ENCODE measurements around the gene FILIP1. TPM values are rescaled to one million over a fixed set of nuclear protein-coding genes. Genes with fewer than 3 reads are reported as not detected.

FILIP1 gene
- total and polyA plus RNA-seq, 10 of the 15 experiments (the other 5 are each of a cell fraction or from before 2014, with no cell fraction given): 0.23 to 2.0 (median 0.44) TPM

DNA sequence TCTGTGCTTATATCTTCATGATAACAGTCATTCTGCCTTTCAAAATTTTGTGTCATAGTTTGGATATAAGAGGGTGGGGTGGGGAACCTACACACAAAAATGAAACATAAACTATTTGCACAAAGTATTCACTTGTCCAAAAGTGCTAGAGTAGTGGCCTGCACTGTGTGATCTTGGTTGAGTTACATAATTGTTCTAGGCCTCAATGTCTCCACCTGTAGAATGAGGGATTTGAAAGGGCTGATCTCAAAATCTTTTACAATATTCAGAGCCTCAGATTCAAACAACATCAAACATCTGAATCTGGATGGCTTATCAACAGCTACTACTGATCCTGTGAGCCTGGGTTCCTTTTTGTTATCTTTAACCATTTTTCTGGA is 144.7 kb downstream of the FILIP1 start:
- Histone ChIP-seq H3K4me3 (no peak overlapping the region), H3K36me3 (ENCODE audit: control insufficient read depth in 2 of 2, insufficient read depth in 2 of 2, low read length in 1 of 2) (no peaks in the 10 kb centered on the region), H3K9ac (ENCODE audit: control insufficient read depth, insufficient read depth, low read length) (no peak overlapping the region), H3K27me3 (replicated peaks in 1 of 2; ENCODE audit: control insufficient read depth in 2 of 2, insufficient read depth in 2 of 2, low read length in 1 of 2) (no peaks in the 10 kb centered on the region), H3K79me2 (ENCODE audit: control insufficient read depth, insufficient read depth, low read length) (no peaks in the 10 kb centered on the region), H3K9me3 (replicated peaks; ENCODE audit: control insufficient read depth, insufficient read depth, low read length) (no peaks in the 10 kb centered on the region), H2AFZ (ENCODE audit: control insufficient read depth, low read depth, low read length) (no peak overlapping the region; the same call in 1 of the 2 replicates), H3K27ac (ENCODE audit: control insufficient read depth, insufficient read depth) (no peak overlapping the region), H3K4me2 (ENCODE audit: control insufficient read depth, insufficient read depth) (no peak overlapping the region), H4K20me1 (ENCODE audit: control insufficient read depth, insufficient read depth) (no peaks in the 10 kb centered on the region), H3K4me1 (ENCODE audit: control insufficient read depth, insufficient read depth, low read length) (no peaks in the 10 kb centered on the region)
- RAD21 ChIA-PET (ENCODE audit: unreplicated experiment): no interaction called here
- FAIRE-seq: no peak
- CTCF ChIA-PET: interaction anchor here (0.9 to 1.2 kb wide), 2 partner anchors 10 to 21 kb away, joined by 3 to 4 read pairs; no protein-coding TSS in a partner anchor
- no peak for DNase-seq (ENCODE audit: low read depth, low spot score)
- TF ChIP-seq SREBF2 (IDR thresholded peaks at IDR 0.05; ENCODE audit: low read length): no peak
- TF ChIP-seq SRF (IDR thresholded peaks at IDR 0.05; ENCODE audit: low read depth in 2 of 2, low read length in 2 of 2): no peak
- no peak for TF ChIP-seq NFIC (IDR thresholded peaks at IDR 0.05; ENCODE audit: low read depth, low read length)
- ATAC-seq: no peak
- POLR2A ChIA-PET: no interaction called here
- BruUV-seq (replicated peaks): no TSS peak
- in situ Hi-C loops (cut with MboI) (no loop called here), intact Hi-C loops (cut with micrococcal nuclease; ENCODE audit: unreplicated experiment) (no loop called here)
- SMC1A ChIA-PET (ENCODE audit: uncharacterized antibody, unreplicated experiment): interaction anchor here (1.1 to 2.3 kb wide), 3 partner anchors 81 to 180 kb away, joined by 3 to 7 read pairs (median 7); no protein-coding TSS in a partner anchor

DNA sequence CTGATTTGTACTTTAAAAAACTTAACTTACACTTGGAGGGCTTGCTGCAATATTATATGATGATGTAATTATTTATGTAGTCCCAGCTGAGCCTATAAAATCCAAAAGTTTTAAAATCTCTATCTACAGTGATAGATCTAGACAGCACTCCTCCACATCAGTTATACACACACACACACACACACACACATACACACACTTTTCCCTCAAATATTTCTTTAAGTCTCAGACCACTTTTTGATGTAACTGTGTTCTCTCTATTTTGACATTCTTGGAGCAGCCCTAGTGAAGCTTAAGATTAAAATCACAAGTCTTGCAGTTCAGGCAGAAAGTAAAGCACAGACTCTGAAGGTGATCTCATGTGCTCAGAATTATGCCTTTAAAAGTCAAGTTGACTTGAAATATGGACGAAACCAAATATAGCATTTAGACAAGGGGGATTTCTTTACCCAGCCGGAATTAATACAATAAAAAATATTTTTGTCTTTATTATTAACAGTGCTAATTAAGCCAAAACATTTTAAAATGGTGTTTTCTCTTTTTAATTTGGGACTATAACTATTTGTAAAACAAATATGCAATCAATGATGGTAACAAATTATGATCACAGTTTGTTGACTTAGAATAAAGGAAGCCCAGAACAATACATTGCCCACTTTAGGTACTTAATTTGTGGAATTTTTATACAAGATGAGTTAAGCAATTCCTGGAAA is 145.5 kb downstream of the FILIP1 start:
- no TSS peak for BruUV-seq (replicated peaks)

More for the DNA sequence above, 145.5 kb downstream of the FILIP1 start:
- no peaks in the 10 kb centered on the region for H3K27me3 ChIP-seq (replicated peaks in 1 of 2; ENCODE audit: control insufficient read depth in 2 of 2, insufficient read depth in 2 of 2, low read length in 1 of 2)
- no peaks in the 10 kb centered on the region for H3K36me3 ChIP-seq (ENCODE audit: control insufficient read depth in 2 of 2, insufficient read depth in 2 of 2, low read length in 1 of 2)
- H3K9me3 ChIP-seq (replicated peaks; ENCODE audit: control insufficient read depth, insufficient read depth, low read length): no peaks in the 10 kb centered on the region
- no peak overlapping the region for H3K4me2 ChIP-seq (ENCODE audit: control insufficient read depth, insufficient read depth)
- ChIA-PET CTCF (interaction anchor here (0.7 to 1.4 kb wide), 3 partner anchors 20 to 199 kb away, joined by 3 to 5 read pairs (median 3); no protein-coding TSS in a partner anchor), POLR2A (no interaction called here), RAD21 (ENCODE audit: unreplicated experiment) (no interaction called here), SMC1A (ENCODE audit: uncharacterized antibody, unreplicated experiment) (interaction anchor here (1.2 to 2.3 kb wide), 3 partner anchors 17 to 157 kb away, joined by 3 to 7 read pairs (median 4); no protein-coding TSS in a partner anchor)
- no peak overlapping the region for H2AFZ ChIP-seq (ENCODE audit: control insufficient read depth, low read depth, low read length)
- no peak overlapping the region for H3K9ac ChIP-seq (ENCODE audit: control insufficient read depth, insufficient read depth, low read length)
- ATAC-seq: no peak
- no peak for TF ChIP-seq ZNF217 (IDR thresholded peaks at IDR 0.05)
- no peak for TF ChIP-seq LARP7 (IDR thresholded peaks at IDR 0.05)
- no peak for TF ChIP-seq CHD4 (IDR thresholded peaks at IDR 0.05)
- TF ChIP-seq MXI1 (IDR thresholded peaks at IDR 0.05; ENCODE audit: low read depth, low read length): no peak
- TF ChIP-seq, protein P1, sequence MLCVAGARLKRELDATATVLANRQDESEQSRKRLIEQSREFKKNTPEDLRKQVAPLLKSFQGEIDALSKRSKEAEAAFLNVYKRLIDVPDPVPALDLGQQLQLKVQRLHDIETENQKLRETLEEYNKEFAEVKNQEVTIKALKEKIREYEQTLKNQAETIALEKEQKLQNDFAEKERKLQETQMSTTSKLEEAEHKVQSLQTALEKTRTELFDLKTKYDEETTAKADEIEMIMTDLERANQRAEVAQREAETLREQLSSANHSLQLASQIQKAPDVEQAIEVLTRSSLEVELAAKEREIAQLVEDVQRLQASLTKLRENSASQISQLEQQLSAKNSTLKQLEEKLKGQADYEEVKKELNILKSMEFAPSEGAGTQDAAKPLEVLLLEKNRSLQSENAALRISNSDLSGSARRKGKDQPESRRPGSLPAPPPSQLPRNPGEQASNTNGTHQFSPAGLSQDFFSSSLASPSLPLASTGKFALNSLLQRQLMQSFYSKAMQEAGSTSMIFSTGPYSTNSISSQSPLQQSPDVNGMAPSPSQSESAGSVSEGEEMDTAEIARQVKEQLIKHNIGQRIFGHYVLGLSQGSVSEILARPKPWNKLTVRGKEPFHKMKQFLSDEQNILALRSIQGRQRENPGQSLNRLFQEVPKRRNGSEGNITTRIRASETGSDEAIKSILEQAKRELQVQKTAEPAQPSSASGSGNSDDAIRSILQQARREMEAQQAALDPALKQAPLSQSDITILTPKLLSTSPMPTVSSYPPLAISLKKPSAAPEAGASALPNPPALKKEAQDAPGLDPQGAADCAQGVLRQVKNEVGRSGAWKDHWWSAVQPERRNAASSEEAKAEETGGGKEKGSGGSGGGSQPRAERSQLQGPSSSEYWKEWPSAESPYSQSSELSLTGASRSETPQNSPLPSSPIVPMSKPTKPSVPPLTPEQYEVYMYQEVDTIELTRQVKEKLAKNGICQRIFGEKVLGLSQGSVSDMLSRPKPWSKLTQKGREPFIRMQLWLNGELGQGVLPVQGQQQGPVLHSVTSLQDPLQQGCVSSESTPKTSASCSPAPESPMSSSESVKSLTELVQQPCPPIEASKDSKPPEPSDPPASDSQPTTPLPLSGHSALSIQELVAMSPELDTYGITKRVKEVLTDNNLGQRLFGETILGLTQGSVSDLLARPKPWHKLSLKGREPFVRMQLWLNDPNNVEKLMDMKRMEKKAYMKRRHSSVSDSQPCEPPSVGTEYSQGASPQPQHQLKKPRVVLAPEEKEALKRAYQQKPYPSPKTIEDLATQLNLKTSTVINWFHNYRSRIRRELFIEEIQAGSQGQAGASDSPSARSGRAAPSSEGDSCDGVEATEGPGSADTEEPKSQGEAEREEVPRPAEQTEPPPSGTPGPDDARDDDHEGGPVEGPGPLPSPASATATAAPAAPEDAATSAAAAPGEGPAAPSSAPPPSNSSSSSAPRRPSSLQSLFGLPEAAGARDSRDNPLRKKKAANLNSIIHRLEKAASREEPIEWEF (IDR thresholded peaks at IDR 0.05; ENCODE audit: insufficient replicate concordance, low read depth, low read length): no peak
- no peak for TF ChIP-seq CBX3 (IDR thresholded peaks at IDR 0.05; ENCODE audit: borderline replicate concordance, low read depth)
- no peak for FAIRE-seq
- no peak overlapping the region for H3K4me3 ChIP-seq
- WGBS (ENCODE audit: insufficient coverage, insufficient replicate concordance, low lambda C conversion rate, missing lambda C conversion rate): 28% methylated on average over 2 of the region's 2 CpGs
- no peak for DNase-seq (ENCODE audit: low read depth, low spot score)
- in situ Hi-C loops (cut with MboI): no loop called here
- intact Hi-C loops (cut with micrococcal nuclease; ENCODE audit: unreplicated experiment): no loop called here
- no peaks in the 10 kb centered on the region for H3K79me2 ChIP-seq (ENCODE audit: control insufficient read depth, insufficient read depth, low read length)
- no peak overlapping the region for H3K27ac ChIP-seq (ENCODE audit: control insufficient read depth, insufficient read depth)
- H4K20me1 ChIP-seq (ENCODE audit: control insufficient read depth, insufficient read depth): no peaks in the 10 kb centered on the region
- no peaks in the 10 kb centered on the region for H3K4me1 ChIP-seq (ENCODE audit: control insufficient read depth, insufficient read depth, low read length)

Data from GM12878 (cell line).